PC-9 (cell line): Measurements from ENCODE around the gene TMTC3. TPM values are rescaled to one million over a fixed set of nuclear protein-coding genes. Genes with fewer than 3 reads are reported as not detected.
A peak's percentile ranks its signal among the peaks of the same experiment; 100 is the strongest.

Experiments
- BruUV-seq: library from RNA; stranded (reverse); fragments of 400-500 nt; replicated peaks from 2 replicates; lab custom pipeline; 2021; lab: Mats Ljungman, UMichigan
- CTCF ChIA-PET: fragments of 300-600 bp; sonication (Branson Sonifier 250); formaldehyde crosslinking; loops from one replicate; lab custom pipeline; 2022; ENCODE audit warnings: antibody characterized with exemption; lab: Charles Lee
- POLR2A ChIA-PET: fragments of 300-600 bp; sonication (Branson Sonifier 250); formaldehyde crosslinking; loops from one replicate; lab custom pipeline; 2022; ENCODE audit warnings: antibody characterized with exemption; ENCODE audit not compliant: unreplicated experiment; lab: Charles Lee
- DNase-seq, 2 experiments: peaks; one replicate each; pipeline versions ENCODE4 v3.0.0 to v3.0.0-alpha.2; 2015 to 2022; ENCODE audit warnings: mixed read lengths in 1 of 2
- H2AFZ ChIP-seq: fragments of 200-600 bp; sonication (generic); 2 replicates; pipeline ENCODE4 v1.8.1; 2017; ENCODE audit warnings: antibody characterized with exemption
- H3F3A ChIP-seq: fragments of 200-600 bp; sonication (generic); 2 replicates; pipeline ENCODE4 v1.8.1; 2017; ENCODE audit warnings: antibody characterized with exemption, mild to moderate bottlenecking, low read depth; ENCODE audit not compliant: insufficient read depth
- H3K27ac ChIP-seq: fragments of 200-600 bp; sonication (generic); 2 replicates; pipeline ENCODE4 v1.6.1; 2016; ENCODE audit warnings: mixed run types
- H3K27me3 ChIP-seq: fragments of 200-600 bp; sonication (generic); 2 replicates; pipeline ENCODE4 v1.6.1; 2016; ENCODE audit warnings: low read depth, mixed run types; ENCODE audit not compliant: insufficient read depth
- H3K36me3 ChIP-seq: fragments of 200-600 bp; sonication (generic); 2 replicates; pipeline ENCODE4 v1.6.1; 2016; ENCODE audit warnings: low read depth, mixed run types
- H3K4me1 ChIP-seq: fragments of 200-600 bp; sonication (generic); replicated peaks from 2 replicates; pipeline ENCODE4 v1.6.1; 2016; ENCODE audit warnings: mixed run types; ENCODE audit not compliant: insufficient read depth
- H3K4me2 ChIP-seq: fragments of 200-600 bp; sonication (generic); 2 replicates; pipeline ENCODE4 v1.6.1; 2017; ENCODE audit warnings: mixed run types
- H3K4me3 ChIP-seq: fragments of 200-600 bp; sonication (generic); 2 replicates; pipeline ENCODE4 v1.6.1; 2016; ENCODE audit warnings: mixed run types
- H3K79me2 ChIP-seq: fragments of 200-600 bp; sonication (generic); 2 replicates; pipeline ENCODE4 v1.6.1; 2017; ENCODE audit warnings: low read depth, mixed run types
- H3K9me2 ChIP-seq: fragments of 200-600 bp; sonication (generic); 2 replicates; pipeline ENCODE4 v1.8.1; 2017; ENCODE audit warnings: mild to moderate bottlenecking; ENCODE audit not compliant: insufficient read depth
- H3K9me3 ChIP-seq: fragments of 200-600 bp; sonication (generic); 2 replicates; pipeline ENCODE4 v1.8.1; 2016; ENCODE audit warnings: low read depth; ENCODE audit not compliant: insufficient read depth
- H4K20me1 ChIP-seq: fragments of 200-600 bp; sonication (generic); 2 replicates; pipeline ENCODE4 v1.8.1; 2017; ENCODE audit not compliant: insufficient read depth
- EZH2 ChIP-seq: fragments of 200-600 bp; sonication (generic); IDR thresholded peaks from 2 replicates; pipeline ENCODE4 v1.8.0; 2017; ENCODE audit warnings: antibody characterized with exemption, low read depth
- intact Hi-C: fragments of 100-400 bp; cut with micrococcal nuclease; formaldehyde crosslinking; loops from one replicate; pipeline ENCODE4 v1.10.0; 2022; ENCODE audit not compliant: unreplicated experiment
- total RNA-seq: library from RNA; stranded (reverse); gene quantifications from 2 replicates; pipeline ENCODE4 v1.2.3, GENCODE V29; 2021
- TF ChIP-seq, protein P1 (sequence below): fragments of 200-600 bp; sonication (generic); conservative IDR thresholded peaks from 2 replicates; pipeline ENCODE4 v1.6.1; 2017; ENCODE audit warnings: mixed run types, antibody characterized with exemption, mild to moderate bottlenecking, moderate library complexity

The TMTC3 gene
- total RNA-seq, 1 experiment from 2014 or later = 26.4 TPM

DNA sequence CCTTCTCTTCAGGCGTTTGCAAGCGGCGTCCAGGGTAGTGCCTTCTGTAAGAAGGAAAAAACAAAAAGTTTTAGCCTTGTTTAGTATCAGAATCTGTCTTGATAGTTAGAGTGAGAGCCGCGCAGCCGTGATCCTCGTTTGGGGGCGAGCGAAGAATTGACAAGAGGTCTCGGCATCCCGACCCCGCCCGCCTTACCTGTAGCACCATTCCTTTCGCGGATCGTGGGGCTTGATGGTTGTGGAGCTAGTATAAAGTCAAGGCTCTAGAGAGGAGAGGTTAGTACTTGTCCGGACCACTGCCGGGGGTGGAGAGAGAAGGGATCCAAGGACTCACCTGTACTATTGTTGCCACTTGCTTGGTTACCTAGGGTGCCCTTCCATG, 494 bp downstream of the TMTC3 start:
- ChIA-PET CTCF (no interaction called here), POLR2A (interaction anchor here (0.6 to 0.7 kb wide), 3 partner anchors 147 to 702 kb away, joined by 3 read pairs; no protein-coding TSS in a partner anchor)
- peak overlapping the region; percentile 98 for H2AFZ ChIP-seq
- H3F3A ChIP-seq = peaks cover 8% of the 10 kb centered on the region; the same call in 1 of the 2 replicates
- peak overlapping the region; percentile 93 for H3K4me3 ChIP-seq
- peak overlapping the region; percentile 85 for H3K4me2 ChIP-seq
- H3K9me3 ChIP-seq = no peaks in the 10 kb centered on the region
- intact Hi-C loops = loop anchor here (5.0 kb wide), 2 partner anchors 435 to 875 kb away; no protein-coding TSS in a partner anchor
- H3K9me2 ChIP-seq = no peaks in the 10 kb centered on the region
- TF ChIP-seq, protein P1, sequence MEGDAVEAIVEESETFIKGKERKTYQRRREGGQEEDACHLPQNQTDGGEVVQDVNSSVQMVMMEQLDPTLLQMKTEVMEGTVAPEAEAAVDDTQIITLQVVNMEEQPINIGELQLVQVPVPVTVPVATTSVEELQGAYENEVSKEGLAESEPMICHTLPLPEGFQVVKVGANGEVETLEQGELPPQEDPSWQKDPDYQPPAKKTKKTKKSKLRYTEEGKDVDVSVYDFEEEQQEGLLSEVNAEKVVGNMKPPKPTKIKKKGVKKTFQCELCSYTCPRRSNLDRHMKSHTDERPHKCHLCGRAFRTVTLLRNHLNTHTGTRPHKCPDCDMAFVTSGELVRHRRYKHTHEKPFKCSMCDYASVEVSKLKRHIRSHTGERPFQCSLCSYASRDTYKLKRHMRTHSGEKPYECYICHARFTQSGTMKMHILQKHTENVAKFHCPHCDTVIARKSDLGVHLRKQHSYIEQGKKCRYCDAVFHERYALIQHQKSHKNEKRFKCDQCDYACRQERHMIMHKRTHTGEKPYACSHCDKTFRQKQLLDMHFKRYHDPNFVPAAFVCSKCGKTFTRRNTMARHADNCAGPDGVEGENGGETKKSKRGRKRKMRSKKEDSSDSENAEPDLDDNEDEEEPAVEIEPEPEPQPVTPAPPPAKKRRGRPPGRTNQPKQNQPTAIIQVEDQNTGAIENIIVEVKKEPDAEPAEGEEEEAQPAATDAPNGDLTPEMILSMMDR = no peak
- no peak for TF ChIP-seq EZH2
- H3K4me1 ChIP-seq = peaks cover 13% of the 10 kb centered on the region
- no peaks in the 10 kb centered on the region for H3K27me3 ChIP-seq
- peaks cover 26% of the 10 kb centered on the region for H3K79me2 ChIP-seq
- DNase-seq = peak in 1 of 2 experiments; percentile 27
- BruUV-seq = TSS peak; percentile 66
- 0 out of 2 replicates have a peak, but pooled peaks cover 7% of the 10 kb centered on the region for H3K36me3 ChIP-seq
- peak overlapping the region; percentile 59 for H3K27ac ChIP-seq
- no peaks in the 10 kb centered on the region for H4K20me1 ChIP-seq

DNA sequence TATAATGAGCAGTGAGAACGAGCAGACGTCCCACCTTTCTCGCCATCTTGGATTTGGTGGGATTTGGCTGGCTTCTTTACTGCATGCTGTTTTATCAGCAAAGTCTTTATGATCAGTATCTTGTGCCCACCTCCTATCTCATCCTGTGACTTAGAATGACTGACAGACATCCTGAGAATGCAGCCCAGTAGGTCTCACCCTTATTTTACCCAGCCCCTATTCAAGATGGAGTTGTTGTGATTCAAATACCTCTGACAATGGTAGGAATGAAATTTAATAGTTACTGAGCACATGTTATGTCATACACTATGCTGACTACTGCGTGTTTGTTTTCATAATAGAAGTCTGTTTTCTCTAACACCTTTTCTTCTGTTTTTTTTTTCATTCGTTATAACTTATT, 1.9 kb downstream of the TMTC3 start:
- Histone ChIP-seq H3F3A (peaks cover 8% of the 10 kb centered on the region; the same call in 1 of the 2 replicates), H3K27me3 (no peaks in the 10 kb centered on the region), H2AFZ (no peak overlapping the region), H4K20me1 (no peaks in the 10 kb centered on the region), H3K4me3 (no peak overlapping the region), H3K4me2 (peak overlapping the region; percentile 85), H3K27ac (no peak overlapping the region), H3K36me3 (0 out of 2 replicates have a peak, but pooled peaks cover 9% of the 10 kb centered on the region), H3K79me2 (peaks cover 26% of the 10 kb centered on the region), H3K9me2 (no peaks in the 10 kb centered on the region), H3K9me3 (no peaks in the 10 kb centered on the region), H3K4me1 (peaks cover 13% of the 10 kb centered on the region)
- no peak for DNase-seq
- ChIA-PET POLR2A (no interaction called here), CTCF (no interaction called here)
- no TSS peak for BruUV-seq
- TF ChIP-seq EZH2 = no peak
- TF ChIP-seq, protein P1 = no peak
- intact Hi-C loops = loop anchor here (5.0 kb wide), 2 partner anchors 433 to 873 kb away; no protein-coding TSS in a partner anchor

DNA sequence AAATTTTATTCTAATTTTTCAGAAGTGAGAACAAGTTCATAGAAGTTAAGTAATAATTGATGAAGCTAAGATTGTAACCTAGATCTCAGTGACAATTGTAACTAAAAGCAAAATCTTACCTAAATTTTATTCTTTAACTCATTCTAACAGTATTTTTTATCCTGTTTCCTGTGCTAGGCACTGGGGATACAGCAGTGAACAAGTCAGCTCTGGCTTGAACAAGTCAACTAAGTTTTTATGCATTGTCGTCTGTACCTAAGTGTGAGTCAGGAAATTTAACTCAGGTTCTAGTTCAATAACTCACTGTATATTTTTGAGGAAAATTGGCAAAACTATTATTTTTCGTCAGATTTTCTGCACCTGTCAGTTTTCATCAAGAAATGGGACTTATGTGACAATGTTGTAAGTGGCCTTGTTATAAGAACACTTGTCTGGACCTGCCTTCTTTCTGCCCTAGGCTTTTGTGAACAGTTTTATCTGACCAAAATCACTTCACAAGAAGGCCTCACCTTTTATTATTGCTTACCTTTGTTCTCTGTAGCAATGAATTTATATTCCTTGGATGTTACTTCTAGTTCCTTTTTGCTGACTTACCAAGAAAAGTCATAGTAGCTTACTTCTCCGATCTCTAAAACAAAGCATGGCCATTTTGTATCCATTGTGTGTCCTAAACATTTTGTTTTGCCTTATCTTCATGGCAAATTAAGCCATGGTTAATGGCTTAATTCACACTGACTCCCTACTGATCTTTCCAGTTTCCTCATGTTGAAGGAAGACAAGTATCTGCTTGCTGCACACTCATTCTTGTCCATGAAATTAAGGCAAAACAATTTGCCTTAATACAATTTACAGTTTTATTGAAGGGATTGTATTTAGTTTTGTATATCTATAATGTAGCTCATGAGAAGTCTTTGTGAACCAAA, 2.7 kb downstream of the TMTC3 start:
- ChIA-PET CTCF (no interaction called here), POLR2A (interaction anchor here (0.6 kb wide), 1 partner anchor 726 kb away, joined by 3 read pairs; no protein-coding TSS in a partner anchor)
- H3K27me3 ChIP-seq = no peaks in the 10 kb centered on the region
- H3K79me2 ChIP-seq = peaks cover 26% of the 10 kb centered on the region
- H3K4me1 ChIP-seq = peaks cover 13% of the 10 kb centered on the region
- peaks cover 8% of the 10 kb centered on the region; the same call in 1 of the 2 replicates for H3F3A ChIP-seq
- TF ChIP-seq EZH2 = no peak
- TF ChIP-seq, protein P1 = no peak
- H3K4me3 ChIP-seq = no peak overlapping the region
- BruUV-seq = no TSS peak
- H3K27ac ChIP-seq = no peak overlapping the region
- no peaks in the 10 kb centered on the region for H3K9me3 ChIP-seq
- no peak overlapping the region for H2AFZ ChIP-seq
- no peaks in the 10 kb centered on the region for H4K20me1 ChIP-seq
- intact Hi-C loops = loop anchor here (5.0 kb wide), 2 partner anchors 432 to 872 kb away; no protein-coding TSS in a partner anchor
- DNase-seq = no peak
- no peak overlapping the region for H3K4me2 ChIP-seq
- H3K9me2 ChIP-seq = no peaks in the 10 kb centered on the region
- H3K36me3 ChIP-seq = 0 out of 2 replicates have a peak, but pooled peaks cover 5% of the 10 kb centered on the region
